ENCODE data around the gene RNF130. TPM values are rescaled to one million over a fixed set of nuclear protein-coding genes. Genes with fewer than 3 reads are reported as not detected.

RNF130 gene
- total and polyA plus RNA-seq, 9 of the 15 experiments (the other 6 are each of a cell fraction or from before 2014, with no cell fraction given) = 5.8 to 39.4 (median 27.1) TPM

GRCh38 chr5:180103487-180104167 lies 32.1 kb upstream of the RNF130 start (continued):
- no peak for TF ChIP-seq PRDM10 (IDR thresholded peaks at IDR 0.05; ENCODE audit: partially characterized antibody)
- TF ChIP-seq ARID1B (IDR thresholded peaks at IDR 0.05) = peak; percentile 50
- TF ChIP-seq CBX5 (IDR thresholded peaks at IDR 0.05; ENCODE audit: borderline replicate concordance, low read depth) = no peak
- no peak for TF ChIP-seq GABPB2 (CRISPR knock-in tag; conservative IDR thresholded peaks at IDR 0.05)
- peak; percentile 17 to 74; a peak in 2 of 4 replicates for TF ChIP-seq TRIM24 (IDR thresholded peaks at IDR 0.05)
- 0 out of 2 replicates have a peak, but pooled peaks have one; percentile 13 for TF ChIP-seq ZNF121 (CRISPR knock-in tag; conservative IDR thresholded peaks at IDR 0.05)
- TF ChIP-seq JUN (IDR thresholded peaks at IDR 0.05; ENCODE audit: borderline replicate concordance, low read depth, low read length) = peak; percentile 49; the same call in 1 of the 2 replicates
- no peak for TF ChIP-seq JUN (CRISPR knock-in tag; IDR thresholded peaks at IDR 0.05; ENCODE audit: borderline replicate concordance)
- TF ChIP-seq FOSL1 (tag; conservative IDR thresholded peaks at IDR 0.05) = peak; percentile 86
- TF ChIP-seq POU5F1 (IDR thresholded peaks at IDR 0.05; ENCODE audit: borderline replicate concordance, low read depth, low read length, partially characterized antibody) = no peak
- TF ChIP-seq SRSF3 (IDR thresholded peaks at IDR 0.05; ENCODE audit: insufficient read depth, low read length) = no peak
- TF ChIP-seq BCL6 (CRISPR knock-in tag; IDR thresholded peaks at IDR 0.05) = no peak
- TF ChIP-seq HMG20B (CRISPR knock-in tag; IDR thresholded peaks at IDR 0.05) = no peak
- TF ChIP-seq SMC3 (conservative IDR thresholded peaks at IDR 0.05; ENCODE audit: insufficient read depth, low read depth, low read length) = no peak
- TF ChIP-seq SMARCA4 (IDR thresholded peaks at IDR 0.05) = 0 out of 2 replicates have a peak, but pooled peaks have one; percentile 28
- TF ChIP-seq DIDO1 (tag; IDR thresholded peaks at IDR 0.05; ENCODE audit: low read depth) = no peak
- TF ChIP-seq EP300 (IDR thresholded peaks at IDR 0.05; ENCODE audit: low read length) = peak; percentile 28; the same call in 1 of the 2 replicates
- no peak for TF ChIP-seq PTRF (tag; IDR thresholded peaks at IDR 0.05)
- peak; percentile 50 for TF ChIP-seq GABPA (tag; conservative IDR thresholded peaks at IDR 0.05; ENCODE audit: low read depth)
- TF ChIP-seq MEIS2 (IDR thresholded peaks at IDR 0.05; ENCODE audit: partially characterized antibody) = peak; percentile 23
- TF ChIP-seq ZNF197 (CRISPR knock-in tag; IDR thresholded peaks at IDR 0.05; ENCODE audit: low read depth) = no peak
- peak; percentile 46; the same call in 1 of the 2 replicates for TF ChIP-seq GABPB1 (CRISPR knock-in tag; IDR thresholded peaks at IDR 0.05)
- no peak for TF ChIP-seq LEF1 (IDR thresholded peaks at IDR 0.05)
- no peak for TF ChIP-seq PHF20 (IDR thresholded peaks at IDR 0.05; ENCODE audit: partially characterized antibody)
- 0 out of 2 replicates have a peak, but pooled peaks have one; percentile 30 for TF ChIP-seq ZNF589 (CRISPR knock-in tag; IDR thresholded peaks at IDR 0.05; ENCODE audit: low read depth)
- peak; percentile 43; the same call in 1 of the 2 replicates for TF ChIP-seq ZNF175 (CRISPR knock-in tag; IDR thresholded peaks at IDR 0.05; ENCODE audit: low read depth)
- peak; percentile 80; the same call in 1 of the 2 replicates for TF ChIP-seq JUND (IDR thresholded peaks at IDR 0.05; ENCODE audit: borderline replicate concordance, low read depth, low read length)
- peak; percentile 78; the same call in 2 of the 3 replicates for TF ChIP-seq JUND (tag; IDR thresholded peaks at IDR 0.05; ENCODE audit: borderline replicate concordance, low read depth, low read length)
